22Rv1 (cell line): ENCODE data around the gene RAB15.

Experiments used
- ZFX ChIP-seq: fragments of 450-650 bp; IDR thresholded peaks from 2 replicates; pipeline ENCODE4 v1.6.1; 2017; ENCODE audit warnings: antibody characterized with exemption, borderline replicate concordance
- TF ChIP-seq, protein P1 (sequence below): fragments of 450-650 bp; IDR thresholded peaks from 2 replicates; pipeline ENCODE4 v1.5.1; 2017; ENCODE audit warnings: mild to moderate bottlenecking

DNA sequence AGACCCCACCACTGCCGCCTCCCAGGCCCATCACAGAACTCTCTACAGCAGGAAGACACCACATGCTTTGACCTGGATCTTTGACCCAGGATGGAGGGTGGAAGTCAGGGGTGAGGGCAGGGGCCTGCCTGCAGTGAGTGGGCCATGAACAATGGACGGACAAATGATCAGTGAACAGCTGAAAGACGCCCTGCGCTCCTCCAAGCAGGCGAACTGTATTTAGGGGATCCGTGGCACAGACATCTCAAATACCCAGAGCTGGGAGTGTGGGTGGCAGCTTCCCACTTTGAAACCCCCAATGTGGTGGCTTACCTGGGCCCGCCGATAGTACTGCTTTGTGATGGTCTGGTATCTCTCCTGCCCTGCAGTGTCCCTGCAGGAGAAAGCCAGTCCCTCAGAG lies 20.8 kb downstream of the RAB15 start:
- TF ChIP-seq, protein P1, sequence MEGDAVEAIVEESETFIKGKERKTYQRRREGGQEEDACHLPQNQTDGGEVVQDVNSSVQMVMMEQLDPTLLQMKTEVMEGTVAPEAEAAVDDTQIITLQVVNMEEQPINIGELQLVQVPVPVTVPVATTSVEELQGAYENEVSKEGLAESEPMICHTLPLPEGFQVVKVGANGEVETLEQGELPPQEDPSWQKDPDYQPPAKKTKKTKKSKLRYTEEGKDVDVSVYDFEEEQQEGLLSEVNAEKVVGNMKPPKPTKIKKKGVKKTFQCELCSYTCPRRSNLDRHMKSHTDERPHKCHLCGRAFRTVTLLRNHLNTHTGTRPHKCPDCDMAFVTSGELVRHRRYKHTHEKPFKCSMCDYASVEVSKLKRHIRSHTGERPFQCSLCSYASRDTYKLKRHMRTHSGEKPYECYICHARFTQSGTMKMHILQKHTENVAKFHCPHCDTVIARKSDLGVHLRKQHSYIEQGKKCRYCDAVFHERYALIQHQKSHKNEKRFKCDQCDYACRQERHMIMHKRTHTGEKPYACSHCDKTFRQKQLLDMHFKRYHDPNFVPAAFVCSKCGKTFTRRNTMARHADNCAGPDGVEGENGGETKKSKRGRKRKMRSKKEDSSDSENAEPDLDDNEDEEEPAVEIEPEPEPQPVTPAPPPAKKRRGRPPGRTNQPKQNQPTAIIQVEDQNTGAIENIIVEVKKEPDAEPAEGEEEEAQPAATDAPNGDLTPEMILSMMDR: no peak
- no peak for TF ChIP-seq ZFX
